G401 (cell line): ENCODE data around the gene FGA. TPM values are rescaled to one million over a fixed set of nuclear protein-coding genes. Genes with fewer than 3 reads are reported as not detected.

Experiments used
- DNase-seq: peaks from one replicate; pipeline ENCODE4 v3.0.0-alpha.2; 2015; ENCODE audit warnings: low spot score
- in situ Hi-C: cut with HindIII; loops from 2 replicates; pipeline ENCODE4 v1.10.0; 2016; ENCODE audit warnings: low sequenced_read_pairs, mixed read lengths
- total RNA-seq: library from RNA; depleted of rRNA; stranded (reverse); fragments of >200 nt; shearing (Covaris generic); gene quantifications from 2 replicates; pipeline ENCODE4 v1.2.3, GENCODE V29; 2014

Gene FGA
- total RNA-seq, 1 experiment from 2014 or later, result not detected

- no peak for DNase-seq
- in situ Hi-C loops, result no loop called here
Measured at GRCh38 chr4:154585369-154586018, 5.0 kb downstream of the FGA start.

- no peak for DNase-seq
- in situ Hi-C loops, result no loop called here
Measured at GRCh38 chr4:154584259-154584658, 6.3 kb downstream of the FGA start.

DNA sequence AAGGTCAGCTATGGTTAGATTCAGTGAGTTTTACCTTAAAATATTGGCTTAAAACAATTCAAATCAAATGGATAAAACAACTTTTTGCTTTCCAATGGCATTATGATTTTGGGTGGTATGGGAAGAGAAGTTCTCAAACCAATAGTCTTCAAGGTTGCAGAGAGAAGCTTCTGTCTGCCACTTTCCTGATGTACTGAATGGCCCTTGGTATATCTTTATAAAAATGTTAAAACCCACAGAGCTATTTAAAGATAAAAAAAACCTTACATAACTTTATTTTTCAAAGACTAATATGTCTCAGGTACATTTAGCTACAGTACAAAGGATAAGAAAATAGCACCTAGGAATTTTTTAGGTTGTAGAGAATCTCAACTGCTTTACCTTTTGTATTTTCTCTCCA lies 6.9 kb downstream of the FGA start:
- DNase-seq, result no peak
- in situ Hi-C loops, result no loop called here

GRCh38 chr4:154583230-154583629 lies 7.3 kb downstream of the FGA start:
- DNase-seq, result no peak
- in situ Hi-C loops, result no loop called here

DNA sequence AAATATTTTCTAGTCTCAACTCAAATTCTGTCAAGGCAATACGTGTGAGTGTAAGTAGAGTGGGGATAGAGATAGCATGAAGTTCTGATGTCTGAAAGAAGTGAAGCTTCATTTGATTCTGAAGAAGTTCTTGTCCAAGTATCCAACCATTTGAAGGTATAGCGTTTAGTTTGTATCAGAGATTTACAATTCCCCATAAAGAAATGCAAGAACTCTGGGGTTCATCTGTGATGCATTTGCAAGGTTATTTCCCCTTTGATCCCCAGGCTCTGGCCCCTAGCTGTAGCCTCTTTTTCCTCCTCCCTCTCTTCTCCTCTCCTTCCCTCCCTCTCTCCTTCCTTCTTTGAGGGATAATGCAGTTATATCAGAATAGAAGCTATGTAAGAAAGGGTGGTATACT lies 7.8 kb downstream of the FGA start:
- no peak for DNase-seq
- in situ Hi-C loops, result no loop called here

DNA sequence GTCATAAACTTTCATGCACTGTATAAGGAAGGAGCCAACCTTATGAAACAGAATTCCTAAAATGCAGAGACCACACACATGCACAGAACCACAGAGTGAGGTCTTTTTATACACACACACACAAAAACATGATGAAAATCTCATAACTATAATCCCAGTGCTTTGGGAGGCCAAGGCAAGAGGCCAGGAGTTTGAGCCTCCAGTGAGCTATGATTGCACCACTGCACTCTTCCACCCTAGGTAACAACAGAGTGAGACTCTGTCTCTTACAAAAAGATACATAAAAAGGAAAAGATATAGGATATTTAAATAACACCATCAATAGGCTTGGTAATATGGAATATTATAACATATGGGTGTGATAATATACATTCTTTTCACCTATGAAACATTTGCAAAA lies 10.6 kb downstream of the FGA start:
- in situ Hi-C loops, result no loop called here
- DNase-seq, result no peak

GRCh38 chr4:154578919-154579318 lies 11.6 kb downstream of the FGA start:
- in situ Hi-C loops, result no loop called here

GRCh38 chr4:154577324-154577723 lies 13.2 kb downstream of the FGA start:
- no peak for DNase-seq
- in situ Hi-C loops, result no loop called here

More at GRCh38 chr4:154578919-154579318, 11.6 kb downstream of the FGA start:
- no peak for DNase-seq

GRCh38 chr4:154574311-154574710 lies 16.2 kb downstream of the FGA start:
- no peak for DNase-seq
- in situ Hi-C loops, result no loop called here

GRCh38 chr4:154573190-154573870 lies 17.2 kb downstream of the FGA start:
- no peak for DNase-seq
- in situ Hi-C loops, result no loop called here

DNA sequence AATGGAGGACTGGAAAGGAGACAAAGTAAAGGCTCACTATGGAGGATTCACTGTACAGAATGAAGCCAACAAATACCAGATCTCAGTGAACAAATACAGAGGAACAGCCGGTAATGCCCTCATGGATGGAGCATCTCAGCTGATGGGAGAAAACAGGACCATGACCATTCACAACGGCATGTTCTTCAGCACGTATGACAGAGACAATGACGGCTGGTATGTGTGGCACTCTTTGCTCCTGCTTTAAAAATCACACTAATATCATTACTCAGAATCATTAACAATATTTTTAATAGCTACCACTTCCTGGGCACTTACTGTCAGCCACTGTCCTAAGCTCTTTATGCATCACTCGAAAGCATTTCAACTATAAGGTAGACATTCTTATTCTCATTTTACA lies 21.0 kb downstream of the FGA start:
- in situ Hi-C loops, result no loop called here
- no peak for DNase-seq

GRCh38 chr4:154569028-154569427 lies 21.5 kb downstream of the FGA start:
- DNase-seq, result no peak
- in situ Hi-C loops, result no loop called here

DNA sequence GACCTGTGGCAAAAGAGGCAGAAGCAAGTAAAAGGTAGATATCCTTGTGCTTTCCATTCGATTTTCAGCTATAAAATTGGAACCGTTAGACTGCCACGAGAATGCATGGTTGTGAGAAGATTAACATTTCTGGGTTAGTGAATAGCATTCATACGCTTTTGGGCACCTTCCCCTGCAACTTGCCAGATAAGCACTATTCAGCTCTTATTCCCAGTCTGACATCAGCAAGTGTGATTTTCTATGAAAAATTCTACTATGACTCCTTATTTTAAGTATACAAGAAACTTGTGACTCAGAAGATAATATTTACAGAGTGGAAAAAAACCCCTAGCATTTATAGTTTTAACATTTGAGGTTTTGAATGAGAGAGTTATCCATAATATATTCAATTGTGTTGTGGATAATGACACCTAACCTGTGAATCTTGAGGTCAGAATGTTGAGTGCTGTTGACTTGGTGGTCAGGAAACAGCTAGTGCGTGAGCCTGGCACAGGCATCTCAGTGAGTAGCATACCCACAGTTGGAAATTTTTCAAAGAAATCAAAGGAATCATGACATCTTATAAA lies 23.8 kb downstream of the FGA start:
- in situ Hi-C loops, result no loop called here
- DNase-seq, result no peak

DNA sequence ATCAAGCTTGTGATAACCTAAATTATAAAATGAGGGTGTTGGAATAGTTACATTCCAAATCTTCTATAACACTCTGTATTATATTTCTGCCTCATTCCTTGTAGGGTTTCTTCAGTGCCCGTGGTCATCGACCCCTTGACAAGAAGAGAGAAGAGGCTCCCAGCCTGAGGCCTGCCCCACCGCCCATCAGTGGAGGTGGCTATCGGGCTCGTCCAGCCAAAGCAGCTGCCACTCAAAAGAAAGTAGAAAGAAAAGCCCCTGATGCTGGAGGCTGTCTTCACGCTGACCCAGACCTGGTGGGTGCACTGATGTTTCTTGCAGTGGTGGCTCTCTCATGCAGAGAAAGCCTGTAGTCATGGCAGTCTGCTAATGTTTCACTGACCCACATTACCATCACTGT lies 24.8 kb downstream of the FGA start:
- in situ Hi-C loops, result no loop called here
- no peak for DNase-seq

GRCh38 chr4:154564311-154564710 lies 26.2 kb downstream of the FGA start:
- no peak for DNase-seq
- in situ Hi-C loops, result no loop called here

GRCh38 chr4:154562697-154563254 lies 27.8 kb downstream of the FGA start, which contains the start of gene FGB:
Gene FGB (plus strand): TSS chr4:154563011. CDS start chr4:154563019, 8 bp downstream.
- in situ Hi-C loops, result no loop called here

DNA sequence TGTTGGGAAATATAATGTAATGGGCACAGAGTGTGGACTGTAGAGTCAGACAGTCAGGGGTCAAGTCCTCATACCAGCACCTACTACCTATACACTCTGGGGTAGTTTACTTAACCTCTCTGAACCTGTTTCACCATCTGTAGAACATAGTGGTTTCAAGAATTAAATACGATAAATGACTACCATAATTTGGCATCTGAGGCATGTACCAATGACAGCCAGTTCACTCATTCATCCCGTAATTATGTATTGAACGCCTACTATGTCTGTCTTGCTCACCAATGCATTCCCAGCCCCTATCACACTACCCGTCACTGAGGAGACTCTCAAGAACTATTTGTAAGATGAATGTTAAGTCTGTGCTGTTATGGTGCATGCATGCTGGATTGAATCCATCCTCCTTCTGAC lies 29.7 kb downstream of the FGA start:
- DNase-seq, result no peak
- in situ Hi-C loops, result no loop called here

More at GRCh38 chr4:154562697-154563254, 27.8 kb downstream of the FGA start, which contains the start of gene FGB:
- DNase-seq, result no peak

DNA sequence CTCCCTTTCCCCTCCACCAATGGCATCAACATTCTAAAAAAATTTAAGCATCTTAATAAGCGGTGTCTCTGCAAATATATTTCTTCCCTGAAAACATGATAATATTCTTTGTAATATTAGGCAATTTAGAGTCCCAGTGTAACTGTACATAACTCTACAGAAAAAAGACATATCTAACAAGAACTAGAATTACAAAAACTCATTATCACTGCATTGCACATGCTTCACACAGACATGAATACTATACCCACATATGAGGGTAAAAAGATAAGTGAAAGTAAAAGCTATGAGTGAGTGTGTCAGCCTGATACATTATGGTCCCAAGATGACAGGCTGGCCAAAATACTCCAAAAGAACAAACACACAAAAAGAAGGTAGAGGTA lies 30.1 kb downstream of the FGA start:
- DNase-seq, result no peak
- in situ Hi-C loops, result no loop called here

- DNase-seq, result no peak
- in situ Hi-C loops, result no loop called here
Measured at GRCh38 chr4:154559494-154560418, 30.8 kb downstream of the FGA start.
